Measurements from ENCODE around the gene MEIOSIN. TPM values are rescaled to one million over a fixed set of nuclear protein-coding genes. Genes with fewer than 3 reads are reported as not detected.

Gene MEIOSIN
- total and polyA plus RNA-seq, 2 of the 13 experiments (the other 11 are each of a cell fraction or from before 2014, with no cell fraction given), result not detected

DNA sequence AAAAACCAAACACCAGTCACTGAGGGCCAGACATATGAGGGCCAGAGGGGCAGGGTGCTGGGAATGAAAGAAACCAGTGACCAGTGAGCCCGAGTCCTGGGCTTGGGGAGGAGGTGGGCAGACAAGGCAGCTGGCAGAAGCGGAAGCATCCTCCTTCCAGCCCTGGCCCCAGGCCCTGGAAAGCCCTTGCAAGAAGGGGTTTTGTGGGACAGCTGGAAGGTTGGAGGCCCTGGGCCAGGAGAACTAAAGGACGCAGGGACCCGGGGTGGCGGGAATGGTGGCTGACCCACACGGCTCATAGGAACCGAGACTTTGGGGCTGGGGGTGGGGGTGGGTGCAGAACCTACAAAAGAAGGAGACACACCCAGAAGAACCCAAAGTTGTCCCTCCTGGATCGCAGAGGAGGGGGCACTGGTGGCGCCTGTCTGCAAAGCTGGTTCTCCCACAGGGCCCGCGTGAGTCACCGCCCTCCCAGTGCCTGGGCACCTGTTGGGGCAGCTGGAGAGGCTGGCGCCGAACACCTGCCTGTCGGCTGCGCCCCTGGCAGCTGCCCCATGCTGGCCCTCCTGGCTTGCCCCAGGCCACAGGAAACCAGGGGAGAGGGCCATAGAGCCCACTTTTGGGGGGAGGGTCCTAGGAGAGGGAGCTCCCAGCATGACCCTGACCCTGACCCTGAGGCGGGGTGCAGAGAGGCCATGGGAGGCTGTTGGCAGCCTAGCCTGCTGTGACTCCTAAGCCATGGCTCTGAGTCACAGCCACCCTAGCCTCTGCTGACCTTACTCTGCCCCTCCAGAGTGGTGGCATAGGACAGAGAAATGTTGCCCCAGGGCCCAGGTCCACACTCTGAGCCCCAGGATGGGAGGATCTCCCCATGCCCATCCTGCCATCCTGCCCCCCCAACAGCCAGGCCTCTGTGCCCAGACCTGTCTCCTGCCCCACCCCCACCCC lies 48.2 kb downstream of the MEIOSIN start (continued):
- TF ChIP-seq NR2F1 (CRISPR knock-in tag; IDR thresholded peaks at IDR 0.05), result peak; percentile 64 to 82
- TF ChIP-seq JDP2 (CRISPR knock-in tag; IDR thresholded peaks at IDR 0.05; ENCODE audit: borderline replicate concordance), result no peak
- TF ChIP-seq ZNF720 (CRISPR knock-in tag; IDR thresholded peaks at IDR 0.05), result no peak
- no peak for TF ChIP-seq ZFY (CRISPR knock-in tag; IDR thresholded peaks at IDR 0.05)
- TF ChIP-seq, protein P1, sequence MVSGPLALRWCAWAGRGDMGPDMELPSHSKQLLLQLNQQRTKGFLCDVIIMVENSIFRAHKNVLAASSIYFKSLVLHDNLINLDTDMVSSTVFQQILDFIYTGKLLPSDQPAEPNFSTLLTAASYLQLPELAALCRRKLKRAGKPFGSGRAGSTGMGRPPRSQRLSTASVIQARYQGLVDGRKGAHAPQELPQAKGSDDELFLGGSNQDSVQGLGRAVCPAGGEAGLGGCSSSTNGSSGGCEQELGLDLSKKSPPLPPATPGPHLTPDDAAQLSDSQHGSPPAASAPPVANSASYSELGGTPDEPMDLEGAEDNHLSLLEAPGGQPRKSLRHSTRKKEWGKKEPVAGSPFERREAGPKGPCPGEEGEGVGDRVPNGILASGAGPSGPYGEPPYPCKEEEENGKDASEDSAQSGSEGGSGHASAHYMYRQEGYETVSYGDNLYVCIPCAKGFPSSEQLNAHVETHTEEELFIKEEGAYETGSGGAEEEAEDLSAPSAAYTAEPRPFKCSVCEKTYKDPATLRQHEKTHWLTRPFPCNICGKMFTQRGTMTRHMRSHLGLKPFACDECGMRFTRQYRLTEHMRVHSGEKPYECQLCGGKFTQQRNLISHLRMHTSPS (CRISPR knock-in tag; IDR thresholded peaks at IDR 0.05; ENCODE audit: low read depth), result peak; percentile 73; the same call in 1 of the 2 replicates
- no peak for TF ChIP-seq DR1 (CRISPR knock-in tag; IDR thresholded peaks at IDR 0.05)
- no peak for TF ChIP-seq PPARG (CRISPR knock-in tag; conservative IDR thresholded peaks at IDR 0.05)
- TF ChIP-seq, protein P2, sequence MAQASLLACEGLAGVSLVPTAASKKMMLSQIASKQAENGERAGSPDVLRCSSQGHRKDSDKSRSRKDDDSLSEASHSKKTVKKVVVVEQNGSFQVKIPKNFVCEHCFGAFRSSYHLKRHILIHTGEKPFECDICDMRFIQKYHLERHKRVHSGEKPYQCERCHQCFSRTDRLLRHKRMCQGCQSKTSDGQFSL (CRISPR knock-in tag; IDR thresholded peaks at IDR 0.05), result 0 out of 2 replicates have a peak, but pooled peaks have one; percentile 18
- no peak for TF ChIP-seq MEIS1 (CRISPR knock-in tag; IDR thresholded peaks at IDR 0.05; ENCODE audit: borderline replicate concordance)
- no peak for TF ChIP-seq ZNF605 (CRISPR knock-in tag; IDR thresholded peaks at IDR 0.05)
- no peak for TF ChIP-seq RNF2 (conservative IDR thresholded peaks at IDR 0.05; ENCODE audit: low read depth)
- TF ChIP-seq FLYWCH1 (CRISPR knock-in tag; IDR thresholded peaks at IDR 0.05), result no peak
- TF ChIP-seq, protein P3, sequence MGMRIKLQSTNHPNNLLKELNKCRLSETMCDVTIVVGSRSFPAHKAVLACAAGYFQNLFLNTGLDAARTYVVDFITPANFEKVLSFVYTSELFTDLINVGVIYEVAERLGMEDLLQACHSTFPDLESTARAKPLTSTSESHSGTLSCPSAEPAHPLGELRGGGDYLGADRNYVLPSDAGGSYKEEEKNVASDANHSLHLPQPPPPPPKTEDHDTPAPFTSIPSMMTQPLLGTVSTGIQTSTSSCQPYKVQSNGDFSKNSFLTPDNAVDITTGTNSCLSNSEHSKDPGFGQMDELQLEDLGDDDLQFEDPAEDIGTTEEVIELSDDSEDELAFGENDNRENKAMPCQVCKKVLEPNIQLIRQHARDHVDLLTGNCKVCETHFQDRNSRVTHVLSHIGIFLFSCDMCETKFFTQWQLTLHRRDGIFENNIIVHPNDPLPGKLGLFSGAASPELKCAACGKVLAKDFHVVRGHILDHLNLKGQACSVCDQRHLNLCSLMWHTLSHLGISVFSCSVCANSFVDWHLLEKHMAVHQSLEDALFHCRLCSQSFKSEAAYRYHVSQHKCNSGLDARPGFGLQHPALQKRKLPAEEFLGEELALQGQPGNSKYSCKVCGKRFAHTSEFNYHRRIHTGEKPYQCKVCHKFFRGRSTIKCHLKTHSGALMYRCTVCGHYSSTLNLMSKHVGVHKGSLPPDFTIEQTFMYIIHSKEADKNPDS (CRISPR knock-in tag; IDR thresholded peaks at IDR 0.05), result no peak
- TF ChIP-seq ARNT2 (CRISPR knock-in tag; IDR thresholded peaks at IDR 0.05; ENCODE audit: low read depth), result no peak
- TF ChIP-seq RFXAP (CRISPR knock-in tag; IDR thresholded peaks at IDR 0.05; ENCODE audit: borderline replicate concordance), result no peak

Measured in HepG2 (cell line).